Uterus (tissue), 4 donors: Measurements from ENCODE around the gene CHD5. TPM values are rescaled to one million over a fixed set of nuclear protein-coding genes. Genes with fewer than 3 reads are reported as not detected.

Experiments used
- DNase-seq, 2 donors: peaks; one replicate each; pipeline ENCODE4 v3.0.0-alpha.2; 2019 to 2020
- H3K27ac ChIP-seq, 2 donors: fragments of 200-600 bp; sonication (generic); 1 replicate in 1 of 2; 2 replicates in 1 of 2; pipeline ENCODE4 v1.5.1; 2016 to 2018
- H3K27me3 ChIP-seq, 2 donors: fragments of 200-600 bp; sonication (generic); one replicate each; pipeline ENCODE4 v1.5.1; 2018 to 2019; ENCODE audit warnings: control low read depth in 1 of 2
- H3K36me3 ChIP-seq, 2 donors: fragments of 200-600 bp; sonication (generic); one replicate each; pipeline ENCODE4 v1.5.1; 2019; ENCODE audit warnings: control low read depth in 1 of 2
- H3K4me1 ChIP-seq, 2 donors: fragments of 200-600 bp; sonication (generic); one replicate each; pipeline ENCODE4 v1.5.1; 2018 to 2019; ENCODE audit warnings: control low read depth in 1 of 2
- H3K4me3 ChIP-seq, 2 donors: fragments of 200-600 bp; sonication (generic); 1 replicate in 1 of 2; 2 replicates in 1 of 2; pipeline ENCODE4 v1.5.1; 2018 to 2019; ENCODE audit warnings: mild to moderate bottlenecking in 1 of 2
- H3K9me3 ChIP-seq, 2 donors: fragments of 200-600 bp; sonication (generic); one replicate each; pipeline ENCODE4 v1.5.1; 2019; ENCODE audit warnings: control low read depth in 1 of 2
- POLR2A ChIP-seq, 2 donors: fragments of 450-650 bp; IDR thresholded peaks; one replicate each; pipeline ENCODE4 v1.6.1; 2016; ENCODE audit warnings: antibody characterized with exemption in 2 of 2, mild to moderate bottlenecking in 1 of 2, moderate library complexity in 1 of 2
- intact Hi-C: fragments of 100-400 bp; cut with DNase I; formaldehyde crosslinking; loops from one replicate; pipeline ENCODE4 v1.15.1; 2023; ENCODE audit warnings: low total_unique reads
- total RNA-seq, 4 donors: library from RNA; depleted of rRNA in 3 of 4; stranded (reverse); fragments of >200 nt in 3 of 4; gene quantifications; one replicate each; pipeline versions ENCODE4 v1.1.0 to v1.2.4, GENCODE V29; 2014 to 2023
- TF ChIP-seq, protein P1 (sequence below), 4 experiments: fragments of 200-600 bp in 2 of 4; fragments of 450-650 bp in 2 of 4; sonication (generic) in 2 of 4; IDR thresholded peaks; one replicate each; pipeline ENCODE4 v1.5.1; 2016 to 2019; ENCODE audit warnings: antibody characterized with exemption in 4 of 4, mild to moderate bottlenecking in 2 of 4, moderate library complexity in 1 of 4
- donor health status: DM: yes; HTN: yes; CAD: no.

The CHD5 gene
- total RNA-seq, 4 donors from 2014 or later = 0.69 to 1.3 TPM; not detected in 2

DNA sequence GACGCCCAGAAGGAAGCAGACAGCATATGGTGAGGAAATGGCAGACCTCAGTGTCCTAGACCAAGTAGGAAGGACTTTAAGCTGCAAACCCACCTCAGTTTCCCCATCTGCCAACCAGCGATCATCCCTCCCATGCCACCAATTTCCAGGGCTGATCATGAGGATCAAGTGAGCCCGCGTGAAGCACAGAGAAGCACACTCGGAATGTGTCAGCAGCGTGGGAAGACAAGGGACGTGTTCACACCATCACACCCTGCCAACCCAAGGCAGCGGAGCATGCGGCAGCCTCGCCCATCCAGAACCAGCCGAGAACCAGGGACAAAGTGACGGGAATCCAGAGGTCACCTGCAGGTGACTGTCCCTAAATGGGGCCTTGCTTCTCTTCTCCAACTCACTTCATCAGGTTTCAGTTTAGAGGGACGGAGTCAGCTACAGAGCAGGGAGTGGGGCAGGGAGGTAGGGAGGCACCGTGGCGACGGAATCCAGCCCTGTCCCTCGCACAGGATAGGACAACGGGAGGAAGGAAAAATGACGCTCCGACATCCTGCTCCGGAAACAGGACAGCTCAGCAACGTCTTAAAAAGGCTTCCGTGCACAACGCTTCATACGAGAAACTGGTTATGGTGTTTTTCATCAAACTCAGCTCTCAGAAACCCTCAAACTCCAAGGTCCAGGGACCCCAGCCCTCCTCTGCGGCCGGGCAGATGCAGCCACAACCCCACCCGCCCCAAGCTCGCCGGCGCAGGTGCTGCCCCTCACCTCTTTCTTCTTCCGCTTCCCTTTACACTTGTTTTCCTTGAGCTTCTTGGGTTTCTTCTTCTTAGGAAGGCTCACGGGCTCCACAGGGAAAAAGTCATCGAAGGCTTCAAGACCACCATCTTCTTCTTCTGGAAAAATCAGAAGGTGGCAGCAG is 12.5 kb downstream of the CHD5 start:
- TF ChIP-seq, protein P1, sequence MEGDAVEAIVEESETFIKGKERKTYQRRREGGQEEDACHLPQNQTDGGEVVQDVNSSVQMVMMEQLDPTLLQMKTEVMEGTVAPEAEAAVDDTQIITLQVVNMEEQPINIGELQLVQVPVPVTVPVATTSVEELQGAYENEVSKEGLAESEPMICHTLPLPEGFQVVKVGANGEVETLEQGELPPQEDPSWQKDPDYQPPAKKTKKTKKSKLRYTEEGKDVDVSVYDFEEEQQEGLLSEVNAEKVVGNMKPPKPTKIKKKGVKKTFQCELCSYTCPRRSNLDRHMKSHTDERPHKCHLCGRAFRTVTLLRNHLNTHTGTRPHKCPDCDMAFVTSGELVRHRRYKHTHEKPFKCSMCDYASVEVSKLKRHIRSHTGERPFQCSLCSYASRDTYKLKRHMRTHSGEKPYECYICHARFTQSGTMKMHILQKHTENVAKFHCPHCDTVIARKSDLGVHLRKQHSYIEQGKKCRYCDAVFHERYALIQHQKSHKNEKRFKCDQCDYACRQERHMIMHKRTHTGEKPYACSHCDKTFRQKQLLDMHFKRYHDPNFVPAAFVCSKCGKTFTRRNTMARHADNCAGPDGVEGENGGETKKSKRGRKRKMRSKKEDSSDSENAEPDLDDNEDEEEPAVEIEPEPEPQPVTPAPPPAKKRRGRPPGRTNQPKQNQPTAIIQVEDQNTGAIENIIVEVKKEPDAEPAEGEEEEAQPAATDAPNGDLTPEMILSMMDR (IDR thresholded peaks at IDR 0.05) = no peak
- intact Hi-C loops = no loop called here
- no peaks in the 10 kb centered on the region for H3K36me3 ChIP-seq
- H3K27ac ChIP-seq = no peak overlapping the region
- DNase-seq = no peak
- H3K9me3 ChIP-seq = no peaks in the 10 kb centered on the region
- H3K27me3 ChIP-seq = no peaks in the 10 kb centered on the region
- no peak overlapping the region for H3K4me3 ChIP-seq
- H3K4me1 ChIP-seq = no peaks in the 10 kb centered on the region

DNA sequence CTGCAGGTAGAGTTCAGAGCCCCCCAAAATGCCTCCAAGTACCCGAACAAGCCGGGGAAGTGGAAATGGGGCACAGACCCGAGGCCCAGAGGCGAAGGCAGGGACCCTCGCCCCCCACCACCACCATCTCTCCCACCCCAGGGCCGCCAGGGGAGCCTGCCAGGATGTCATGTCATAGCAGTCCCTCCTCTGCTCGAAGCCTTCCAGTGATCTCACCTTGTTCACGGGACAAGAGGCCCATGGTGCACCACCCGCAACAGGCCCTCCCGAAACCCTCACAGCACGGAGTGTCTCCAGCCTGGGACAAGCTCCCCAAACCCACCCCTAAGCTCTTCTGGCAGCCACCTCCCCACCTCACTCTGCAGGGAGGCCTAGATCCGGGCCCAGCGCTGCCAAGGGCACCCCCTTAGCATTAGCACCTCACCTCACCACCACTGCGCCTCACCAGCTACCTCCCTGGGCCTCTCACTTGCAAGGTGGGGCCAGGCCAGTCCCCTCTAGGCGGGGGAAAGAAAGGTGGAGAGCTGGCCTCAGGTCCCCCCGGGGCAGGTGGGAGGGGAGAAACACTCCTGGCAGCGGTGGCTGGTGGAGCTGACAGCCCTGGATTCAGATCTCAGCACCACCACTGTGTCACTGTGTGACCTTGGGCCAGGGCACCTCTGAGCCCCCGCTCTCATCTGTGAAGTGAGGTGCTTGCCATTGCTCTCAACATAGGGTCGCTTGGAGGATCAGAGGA is 13.3 kb downstream of the CHD5 start:
- no peak overlapping the region for H3K4me3 ChIP-seq
- no peaks in the 10 kb centered on the region for H3K27me3 ChIP-seq
- H3K4me1 ChIP-seq = no peaks in the 10 kb centered on the region
- H3K9me3 ChIP-seq = no peaks in the 10 kb centered on the region
- no peak for TF ChIP-seq POLR2A (IDR thresholded peaks at IDR 0.05)
- TF ChIP-seq, protein P1 (IDR thresholded peaks at IDR 0.05) = no peak
- no peak for DNase-seq
- intact Hi-C loops = no loop called here
- no peaks in the 10 kb centered on the region for H3K36me3 ChIP-seq
- no peak overlapping the region for H3K27ac ChIP-seq

DNA sequence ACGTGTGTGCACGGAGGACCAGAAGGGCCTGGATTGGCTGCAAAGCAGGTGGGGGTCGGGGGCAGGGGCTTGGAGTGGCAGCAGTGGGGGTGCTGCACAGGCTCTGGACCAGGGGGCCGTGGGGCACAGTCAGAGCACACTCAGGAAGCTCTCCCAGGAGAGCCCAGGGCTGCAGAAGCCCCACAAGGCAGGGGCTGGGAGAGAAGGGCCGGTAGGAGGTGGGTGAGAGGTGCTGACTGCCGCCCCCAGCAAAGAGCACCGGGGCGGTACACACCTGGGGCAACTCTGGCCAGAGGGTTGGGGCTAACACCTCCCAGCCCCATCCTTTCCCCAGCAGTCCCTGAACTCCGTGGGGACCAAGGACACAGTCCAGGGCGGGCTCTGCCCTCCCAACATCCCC is 13.9 kb downstream of the CHD5 start:
- TF ChIP-seq POLR2A (IDR thresholded peaks at IDR 0.05) = no peak
- TF ChIP-seq, protein P1 (IDR thresholded peaks at IDR 0.05) = no peak
- DNase-seq = no peak
- H3K36me3 ChIP-seq = no peaks in the 10 kb centered on the region
- intact Hi-C loops = no loop called here
- no peak overlapping the region for H3K4me3 ChIP-seq
- H3K4me1 ChIP-seq = no peaks in the 10 kb centered on the region
- no peaks in the 10 kb centered on the region for H3K27me3 ChIP-seq
- H3K9me3 ChIP-seq = no peaks in the 10 kb centered on the region
- no peak overlapping the region for H3K27ac ChIP-seq

DNA sequence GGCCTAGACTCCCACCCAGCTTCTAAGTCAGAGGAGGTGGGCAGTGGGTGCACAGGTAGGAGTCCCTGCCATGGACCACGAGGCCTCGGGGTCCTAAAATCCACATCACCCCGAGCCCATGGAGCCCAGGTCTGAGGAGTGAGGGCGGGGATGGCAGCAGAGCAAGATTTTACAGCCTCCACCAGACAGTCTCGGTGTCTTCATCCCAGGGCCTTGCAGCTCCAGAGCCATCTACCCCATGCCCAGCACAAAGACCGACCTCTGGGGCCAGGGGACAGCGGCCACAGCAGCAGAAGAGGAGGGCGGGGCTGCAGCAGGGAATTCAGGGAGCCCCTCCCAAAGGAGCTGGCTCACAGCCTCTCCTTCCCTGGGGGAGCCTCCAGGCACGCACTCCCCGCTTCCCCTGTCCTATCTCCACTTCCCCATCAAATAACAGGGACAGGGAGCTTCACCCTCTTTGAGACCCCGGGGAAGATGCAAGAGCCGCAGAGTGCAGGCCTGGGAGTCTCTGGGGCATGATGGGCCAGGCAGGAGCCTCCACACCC is 14.6 kb downstream of the CHD5 start:
- Histone ChIP-seq H3K27ac (no peak overlapping the region), H3K9me3 (no peaks in the 10 kb centered on the region), H3K27me3 (no peaks in the 10 kb centered on the region), H3K4me3 (no peak overlapping the region), H3K36me3 (no peaks in the 10 kb centered on the region), H3K4me1 (no peaks in the 10 kb centered on the region)
- no peak for DNase-seq
- intact Hi-C loops = no loop called here
- TF ChIP-seq, protein P1 (IDR thresholded peaks at IDR 0.05) = no peak
- no peak for TF ChIP-seq POLR2A (IDR thresholded peaks at IDR 0.05)

DNA sequence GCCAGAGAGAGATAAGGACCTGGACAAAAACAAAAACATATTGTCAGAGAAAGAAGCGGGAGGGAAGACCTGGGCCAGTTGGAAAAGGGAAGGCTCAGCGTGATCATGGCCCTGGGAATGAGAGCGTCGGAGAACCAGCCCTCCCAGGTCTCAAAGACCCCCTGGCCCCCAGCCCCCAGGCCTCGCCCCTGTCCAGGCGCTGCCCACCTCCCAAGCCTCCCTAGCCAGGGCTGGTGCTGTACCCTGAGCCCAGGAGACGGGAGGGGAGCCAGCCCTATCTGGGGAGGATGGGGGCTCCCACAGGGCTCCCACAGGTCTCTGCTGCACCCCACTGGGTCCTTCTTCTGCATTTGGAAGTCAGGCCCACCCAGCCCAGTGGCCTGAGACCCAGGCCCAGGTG is 15.1 kb downstream of the CHD5 start:
- no peaks in the 10 kb centered on the region for H3K9me3 ChIP-seq
- H3K36me3 ChIP-seq = no peaks in the 10 kb centered on the region
- TF ChIP-seq, protein P1 (IDR thresholded peaks at IDR 0.05) = no peak
- no peak for TF ChIP-seq POLR2A (IDR thresholded peaks at IDR 0.05)
- no peak for DNase-seq
- no peaks in the 10 kb centered on the region for H3K4me1 ChIP-seq
- H3K27me3 ChIP-seq = no peaks in the 10 kb centered on the region
- no peak overlapping the region for H3K27ac ChIP-seq
- intact Hi-C loops = no loop called here
- no peak overlapping the region for H3K4me3 ChIP-seq
